CD14-positive monocyte (primary cell): ENCODE data around the gene STAP2. TPM values are rescaled to one million over a fixed set of nuclear protein-coding genes. Genes with fewer than 3 reads are reported as not detected.

Source experiments
- DNase-seq, 3 donors: peaks; one replicate each; pipeline ENCODE4 v3.0.0-alpha.2; 2011 to 2022
- H2AFZ ChIP-seq: 2 replicates; pipeline ENCODE4 v1.6.0; 2012; ENCODE audit warnings: mild to moderate bottlenecking, low read depth, low read length, inconsistent platforms; ENCODE audit not compliant: insufficient read depth, poor library complexity, severe bottlenecking
- H3K27ac ChIP-seq, 2 donors: 1 replicate in 1 of 2; 2 replicates in 1 of 2; pipeline ENCODE4 v1.5.1; 2012 to 2013; ENCODE audit warnings: low read length in 2 of 2, control low read depth in 1 of 2, inconsistent platforms in 1 of 2, low read depth in 1 of 2, mild to moderate bottlenecking in 1 of 2
- H3K27me3 ChIP-seq, 2 donors: one replicate each; pipeline versions ENCODE4 v1.6.0 to v1.6.1; 2011 to 2013; ENCODE audit warnings: low read length in 2 of 2; ENCODE audit not compliant: control insufficient read depth in 2 of 2, insufficient read depth in 2 of 2
- H3K36me3 ChIP-seq, 2 donors: replicated peaks in 1 of 2; 1 replicate in 1 of 2; 2 replicates in 1 of 2; pipeline versions ENCODE4 v1.5.1 to v1.6.1; 2012 to 2013; ENCODE audit warnings: low read length in 2 of 2, control low read depth in 1 of 2, inconsistent platforms in 1 of 2, mild to moderate bottlenecking in 1 of 2; ENCODE audit not compliant: insufficient read depth in 2 of 2, control insufficient read depth in 1 of 2
- H3K4me1 ChIP-seq, 2 donors: 1 replicate in 1 of 2; 2 replicates in 1 of 2; pipeline versions ENCODE4 v1.5.1 to v1.6.1; 2012 to 2013; ENCODE audit warnings: low read length in 2 of 2, control low read depth in 1 of 2, inconsistent platforms in 1 of 2, mild to moderate bottlenecking in 1 of 2, moderate library complexity in 1 of 2; ENCODE audit not compliant: insufficient read depth in 2 of 2, control insufficient read depth in 1 of 2
- H3K4me2 ChIP-seq: replicated peaks from 2 replicates; pipeline ENCODE3; 2012; ENCODE audit warnings: low read length, moderate library complexity, mild to moderate bottlenecking; ENCODE audit not compliant: poor library complexity, severe bottlenecking; ENCODE audit errors: extremely low read depth
- H3K4me3 ChIP-seq, 3 experiments: fragments of 200-600 bp in 1 of 3; sonication (generic) in 1 of 3; replicated peaks in 1 of 3; 1 replicate in 2 of 3; 2 replicates in 1 of 3; pipeline ENCODE4 v1.5.1; 2011 to 2013; ENCODE audit warnings: low read length in 3 of 3, mild to moderate bottlenecking in 3 of 3, control low read depth in 2 of 3, low read depth in 2 of 3, inconsistent platforms in 1 of 3, moderate library complexity in 1 of 3
- H3K79me2 ChIP-seq: 2 replicates; pipeline ENCODE4 v1.6.0; 2012; ENCODE audit warnings: mild to moderate bottlenecking, control low read depth, inconsistent platforms, low read length, moderate library complexity; ENCODE audit not compliant: insufficient read depth
- H3K9ac ChIP-seq: 2 replicates; pipeline ENCODE4 v1.6.0; 2017; ENCODE audit warnings: low read length, mild to moderate bottlenecking; ENCODE audit not compliant: insufficient read depth, poor library complexity, severe bottlenecking
- H3K9me3 ChIP-seq, 2 donors: replicated peaks in 1 of 2; 1 replicate in 1 of 2; 2 replicates in 1 of 2; pipeline versions ENCODE4 v1.5.1 to v1.6.1; 2012 to 2013; ENCODE audit warnings: low read length in 2 of 2, control low read depth in 1 of 2; ENCODE audit not compliant: control insufficient read depth in 1 of 2, insufficient read depth in 1 of 2
- H4K20me1 ChIP-seq: 2 replicates; pipeline ENCODE4 v1.6.0; 2012; ENCODE audit warnings: mild to moderate bottlenecking, low read length, control low read depth, moderate library complexity; ENCODE audit not compliant: insufficient read depth
- H3K27ac Mint-ChIP-seq, 7 donors: one replicate each; pipeline ENCODE4 v1.8.0; 2020; ENCODE audit warnings: mild to moderate bottlenecking in 7 of 7, mixed read lengths in 7 of 7, moderate library complexity in 6 of 7, inconsistent platforms in 2 of 7
- H3K27me3 Mint-ChIP-seq, 3 donors: one replicate each; pipeline ENCODE4 v1.8.0; 2021 to 2022; ENCODE audit warnings: low read depth in 3 of 3, mild to moderate bottlenecking in 3 of 3, mixed read lengths in 3 of 3, moderate library complexity in 3 of 3, inconsistent platforms in 1 of 3
- H3K36me3 Mint-ChIP-seq, 2 donors: one replicate each; pipeline ENCODE4 v1.8.0; 2020; ENCODE audit warnings: mixed read lengths in 2 of 2, inconsistent platforms in 1 of 2, mild to moderate bottlenecking in 1 of 2
- H3K4me1 Mint-ChIP-seq: one replicate; pipeline ENCODE4 v1.8.0; 2020; ENCODE audit warnings: mild to moderate bottlenecking, mixed read lengths
- H3K4me3 Mint-ChIP-seq, 2 donors: one replicate each; pipeline ENCODE4 v1.8.0; 2020; ENCODE audit warnings: mild to moderate bottlenecking in 2 of 2, mixed read lengths in 2 of 2, moderate library complexity in 1 of 2
- H3K9me3 Mint-ChIP-seq, 7 donors: one replicate each; pipeline ENCODE4 v1.8.0; 2020 to 2022; ENCODE audit warnings: mixed read lengths in 7 of 7, mild to moderate bottlenecking in 6 of 7, moderate library complexity in 6 of 7, inconsistent platforms in 2 of 7
- WGBS: methylation state at CpG from one replicate; pipeline ENCODE4 v1.1.5; 2013; ENCODE audit warnings: missing lambda C conversion rate; ENCODE audit not compliant: insufficient coverage; 5-methylcytosine and 5-hydroxymethylcytosine counted together
- intact Hi-C, 2 donors: fragments of 100-400 bp; cut with micrococcal nuclease; formaldehyde crosslinking; loops; one replicate each; pipeline versions ENCODE4 v1.15.0 to v1.15.1; 2023
- polyA plus RNA-seq, 3 donors: library from polyadenylated mRNA; depleted of rRNA in 1 of 3; unstranded in 2 of 3; stranded (reverse) in 1 of 3; fragments of 300-500 nt in 2 of 3; fragments of >200 nt in 1 of 3; fragmentation: Illumina TruSeq in 2 of 3; gene quantifications; 1 replicate in 2 of 3; 2 replicates in 1 of 3; pipeline ENCODE4 v1.2.3, GENCODE V29; 2012 to 2021
- TF ChIP-seq, protein P1 (sequence below): fragments of 200-600 bp; IDR thresholded peaks from one replicate; pipeline ENCODE4 v1.8.0; 2022; ENCODE audit warnings: antibody characterized with exemption, mild to moderate bottlenecking

STAP2 gene
- polyA plus RNA-seq, 3 donors, result 0.11 to 0.17 TPM; not detected in 1

DNA sequence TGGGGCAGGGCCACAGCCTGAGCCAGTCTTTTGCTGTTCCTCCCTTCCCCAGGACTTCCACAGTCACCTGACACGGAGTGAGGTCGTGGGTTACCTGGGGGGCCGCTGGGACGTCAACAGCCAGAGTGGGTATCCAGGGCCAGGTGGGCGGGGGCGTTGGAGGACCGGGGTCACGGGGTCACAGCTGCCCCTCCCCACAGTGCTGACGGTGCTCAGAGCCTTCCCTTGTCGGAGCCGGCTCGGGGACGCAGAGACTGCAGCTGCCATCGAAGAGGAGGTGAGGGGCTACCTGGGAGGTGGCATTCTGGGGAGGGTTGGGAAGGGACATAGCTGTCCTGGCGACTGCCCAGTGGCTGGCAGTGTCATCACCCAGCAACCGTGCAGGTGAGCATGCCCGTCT, 16.3 kb upstream of the STAP2 start:
- no peak overlapping the region for H3K4me2 ChIP-seq
- H3K79me2 ChIP-seq, result no peaks in the 10 kb centered on the region
- intact Hi-C loops, result loop anchor here (5.0 kb wide), 2 partner anchors 88 to 108 kb away; partner anchors contain the start of gene YJU2 (in 1 of the 2)
- peaks cover 0 to 3% (median 0%) of the 10 kb centered on the region in 3 donors for H3K27me3 Mint-ChIP-seq
- no peaks in the 10 kb centered on the region for H3K27me3 ChIP-seq
- peaks cover 1% of the 10 kb centered on the region for H3K4me1 Mint-ChIP-seq
- TF ChIP-seq, protein P1, sequence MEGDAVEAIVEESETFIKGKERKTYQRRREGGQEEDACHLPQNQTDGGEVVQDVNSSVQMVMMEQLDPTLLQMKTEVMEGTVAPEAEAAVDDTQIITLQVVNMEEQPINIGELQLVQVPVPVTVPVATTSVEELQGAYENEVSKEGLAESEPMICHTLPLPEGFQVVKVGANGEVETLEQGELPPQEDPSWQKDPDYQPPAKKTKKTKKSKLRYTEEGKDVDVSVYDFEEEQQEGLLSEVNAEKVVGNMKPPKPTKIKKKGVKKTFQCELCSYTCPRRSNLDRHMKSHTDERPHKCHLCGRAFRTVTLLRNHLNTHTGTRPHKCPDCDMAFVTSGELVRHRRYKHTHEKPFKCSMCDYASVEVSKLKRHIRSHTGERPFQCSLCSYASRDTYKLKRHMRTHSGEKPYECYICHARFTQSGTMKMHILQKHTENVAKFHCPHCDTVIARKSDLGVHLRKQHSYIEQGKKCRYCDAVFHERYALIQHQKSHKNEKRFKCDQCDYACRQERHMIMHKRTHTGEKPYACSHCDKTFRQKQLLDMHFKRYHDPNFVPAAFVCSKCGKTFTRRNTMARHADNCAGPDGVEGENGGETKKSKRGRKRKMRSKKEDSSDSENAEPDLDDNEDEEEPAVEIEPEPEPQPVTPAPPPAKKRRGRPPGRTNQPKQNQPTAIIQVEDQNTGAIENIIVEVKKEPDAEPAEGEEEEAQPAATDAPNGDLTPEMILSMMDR, result no peak
- no peak overlapping the region for H3K27ac Mint-ChIP-seq
- H4K20me1 ChIP-seq, result peaks cover 21% of the 10 kb centered on the region
- peaks cover 28 to 62% of the 10 kb centered on the region in 2 donors for H3K36me3 ChIP-seq
- no peak overlapping the region for H3K27ac ChIP-seq
- H3K4me3 ChIP-seq, result no peak overlapping the region
- H3K9me3 Mint-ChIP-seq, result no peaks in the 10 kb centered on the region
- H3K9me3 ChIP-seq, result no peaks in the 10 kb centered on the region
- no peak for DNase-seq
- H2AFZ ChIP-seq, result no peak overlapping the region
- 96% methylated on average over 14 of the region's 17 CpGs for WGBS
- H3K36me3 Mint-ChIP-seq, result peaks cover 21 to 63% of the 10 kb centered on the region in 2 donors
- H3K9ac ChIP-seq, result no peak overlapping the region
- H3K4me3 Mint-ChIP-seq, result no peak overlapping the region
- H3K4me1 ChIP-seq, result no peaks in the 10 kb centered on the region

DNA sequence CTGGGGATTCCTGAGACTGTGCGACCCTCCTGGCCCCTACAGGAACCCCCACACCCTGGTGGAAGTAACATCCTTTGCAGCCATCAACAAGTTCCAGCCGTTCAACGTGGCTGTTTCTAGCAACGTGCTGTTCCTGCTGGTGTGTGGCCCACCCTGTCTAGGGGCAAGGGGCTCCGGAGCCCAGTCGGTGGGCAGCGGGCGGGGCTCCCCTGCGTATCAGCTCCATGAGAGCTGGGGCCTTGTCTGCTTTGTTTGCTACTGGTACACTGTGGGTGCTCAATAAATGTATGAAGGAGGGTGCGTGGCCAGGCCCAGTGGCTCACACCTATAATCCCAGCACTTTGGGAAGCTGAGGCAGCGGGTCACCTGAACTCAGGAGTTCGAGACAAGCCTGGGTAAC, 15.7 kb upstream of the STAP2 start:
- Histone ChIP-seq H3K9me3 (no peaks in the 10 kb centered on the region), H3K27ac (no peak overlapping the region), H3K36me3 (peaks cover 21 to 61% of the 10 kb centered on the region in 2 donors), H3K9ac (no peak overlapping the region), H4K20me1 (peaks cover 15% of the 10 kb centered on the region), H3K4me2 (no peak overlapping the region), H3K79me2 (no peaks in the 10 kb centered on the region), H3K27me3 (no peaks in the 10 kb centered on the region), H3K4me3 (no peak overlapping the region), H2AFZ (no peak overlapping the region), H3K4me1 (no peaks in the 10 kb centered on the region)
- H3K27ac Mint-ChIP-seq, result no peak overlapping the region
- TF ChIP-seq, protein P1, result no peak
- no peaks in the 10 kb centered on the region for H3K9me3 Mint-ChIP-seq
- intact Hi-C loops, result loop anchor here (5.0 kb wide), 2 partner anchors 87 to 107 kb away; partner anchors contain the start of gene YJU2 (in 1 of the 2)
- H3K4me3 Mint-ChIP-seq, result no peak overlapping the region
- peaks cover 0 to 3% (median 0%) of the 10 kb centered on the region in 3 donors for H3K27me3 Mint-ChIP-seq
- DNase-seq, result no peak
- WGBS, result 95% methylated on average over 9 of the region's 12 CpGs
- peaks cover 1% of the 10 kb centered on the region for H3K4me1 Mint-ChIP-seq
- H3K36me3 Mint-ChIP-seq, result peaks cover 22 to 62% of the 10 kb centered on the region in 2 donors
